ENCODE data around the gene ANKIB1. TPM values are rescaled to one million over a fixed set of nuclear protein-coding genes. Genes with fewer than 3 reads are reported as not detected.
"Not testable (repeated sequence)": the region's sequence is repeated elsewhere in the genome, so short reads cannot be mapped to it uniquely, and the experiment has no call there.

The ANKIB1 gene
- 37.3 TPM for total RNA-seq
- long read RNA-seq, full-length matches to known transcripts: 2 of 10 reads
- long read RNA-seq, partial matches to known transcripts: 7 of 10 reads
- long read RNA-seq, other reads (novel, unspliced or antisense): 1 of 10 reads

DNA sequence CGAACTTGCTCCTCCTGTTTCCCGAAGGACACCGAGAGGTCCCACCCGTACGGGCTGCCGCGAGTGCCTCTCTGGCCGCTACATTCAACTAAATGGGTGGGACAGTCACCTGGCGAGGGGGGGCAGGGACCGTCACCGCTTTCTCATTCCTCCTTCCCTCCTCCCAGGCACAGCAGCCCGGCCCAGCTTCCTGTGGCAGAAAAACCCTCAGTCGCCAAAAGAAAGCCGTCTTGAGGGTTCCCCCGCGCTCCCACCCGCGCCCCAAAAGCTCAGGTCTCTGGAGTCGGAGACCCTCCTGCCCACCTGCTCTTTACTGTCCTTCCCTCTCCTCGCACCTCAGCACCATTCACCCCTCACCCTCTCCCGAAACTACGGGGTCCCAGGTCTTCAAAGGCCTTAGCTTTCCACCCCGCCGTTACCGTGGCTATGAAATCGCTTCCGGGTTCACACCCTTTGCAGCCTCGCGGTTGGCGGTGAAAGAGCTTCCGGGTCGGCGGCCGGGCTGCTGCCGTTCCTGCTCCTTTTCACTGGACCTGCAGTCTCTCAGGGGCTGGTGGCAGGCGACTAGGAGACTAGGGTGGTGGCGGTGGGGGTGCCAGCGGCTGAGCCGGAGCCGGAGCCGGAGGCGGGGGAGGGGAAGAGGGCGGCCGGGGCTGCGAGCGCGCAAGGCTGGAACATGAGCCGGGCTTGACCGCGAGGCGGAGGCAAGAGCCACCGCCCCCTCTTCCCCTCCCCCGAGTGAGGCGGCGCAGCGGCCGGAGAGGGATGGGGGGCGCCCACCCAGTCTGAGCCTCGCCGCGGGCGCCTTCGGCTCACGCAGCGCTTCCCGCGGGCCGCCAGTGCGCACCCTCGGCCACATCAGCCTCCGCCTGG is at the start of gene ANKIB1, which contains the start of gene KRIT1:
Gene ANKIB1 (plus strand): TSS at position 488 of the 873 bp plus-strand sequence. CDS start 49,005 bp downstream, outside the sequence.
Gene KRIT1 (minus strand): TSS at position 428 of the 873 bp plus-strand sequence. CDS start 3,779 bp downstream, outside the sequence.
- peak; percentile 97 for ATAC-seq (ENCODE audit: poor library complexity)
- intact Hi-C loops (cut with DNase I): loop anchor here (2.0 kb wide), 1 partner anchor 201 kb away; the partner anchor contains the start of gene GATAD1
- DNase-seq: peak; percentile 91

DNA sequence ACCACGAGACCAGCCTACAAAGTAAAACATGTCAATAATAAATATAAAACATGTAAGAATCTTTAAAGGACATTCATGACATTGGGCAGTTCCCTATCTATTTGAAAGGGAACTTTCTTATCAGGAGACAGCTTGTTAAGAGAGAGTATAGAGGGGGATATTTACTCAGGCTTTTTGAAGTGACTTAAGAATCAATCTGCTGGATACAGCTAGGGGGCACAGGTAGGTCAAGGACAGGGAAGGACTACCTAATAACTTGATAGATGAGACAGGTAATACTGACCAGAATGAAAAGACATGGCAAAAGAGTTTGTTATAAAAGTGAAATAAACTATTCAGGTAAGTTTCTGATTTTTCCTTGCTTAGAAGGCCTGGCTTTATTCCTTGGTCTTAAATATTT is 45.0 kb upstream of the ANKIB1 start:
- intact Hi-C loops (cut with DNase I): no loop called here
- ATAC-seq (ENCODE audit: poor library complexity) (no peak), DNase-seq (no peak)

- intact Hi-C loops (cut with DNase I): no loop called here
These were observed 39.8 kb upstream of the ANKIB1 start for GRCh38 chr7:92205987-92206386.

GRCh38 chr7:92206672-92207071 is 39.1 kb upstream of the ANKIB1 start:
- intact Hi-C loops (cut with DNase I): no loop called here
- DNase-seq (no peak), ATAC-seq (ENCODE audit: poor library complexity) (no peak)

More at GRCh38 chr7:92205987-92206386, 39.8 kb upstream of the ANKIB1 start:
- DNase-seq (no peak), ATAC-seq (ENCODE audit: poor library complexity) (no peak)

DNA sequence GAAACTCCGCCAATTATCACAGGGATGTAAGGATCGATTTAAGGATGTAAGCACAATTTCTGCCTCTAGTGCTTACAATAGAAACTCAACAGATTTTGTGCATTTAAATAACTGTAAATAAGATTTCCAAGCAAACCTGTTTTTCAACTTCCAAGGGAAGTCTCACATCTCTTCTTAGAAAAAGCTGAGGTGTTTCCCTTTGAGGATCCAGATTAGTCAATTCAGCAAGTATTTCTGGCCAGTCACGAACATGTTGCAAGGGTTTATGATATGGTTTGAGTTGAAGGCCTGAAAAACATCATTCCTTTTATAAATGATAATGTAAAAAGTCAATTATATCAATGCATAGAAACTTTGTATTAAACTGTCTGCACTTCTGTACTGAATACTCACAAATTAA is 24.0 kb upstream of the ANKIB1 start:
- intact Hi-C loops (cut with DNase I): no loop called here
- no peak for DNase-seq
- no peak for ATAC-seq (ENCODE audit: poor library complexity)

- intact Hi-C loops (cut with DNase I): no loop called here
- no peak for ATAC-seq (ENCODE audit: poor library complexity)
- no peak for DNase-seq
These were observed 18.8 kb upstream of the ANKIB1 start for GRCh38 chr7:92226981-92227380.

GRCh38 chr7:92228100-92228499 is 17.7 kb upstream of the ANKIB1 start:
- ATAC-seq (ENCODE audit: poor library complexity): no peak
- intact Hi-C loops (cut with DNase I): no loop called here

GRCh38 chr7:92228742-92229141 is 17.0 kb upstream of the ANKIB1 start:
- intact Hi-C loops (cut with DNase I): no loop called here
- DNase-seq (no peak), ATAC-seq (ENCODE audit: poor library complexity) (no peak)

More at GRCh38 chr7:92228100-92228499, 17.7 kb upstream of the ANKIB1 start:
- DNase-seq: no peak

GRCh38 chr7:92230547-92230946 is 15.2 kb upstream of the ANKIB1 start:
- ATAC-seq (ENCODE audit: poor library complexity) (no peak), DNase-seq (no peak)
- intact Hi-C loops (cut with DNase I): no loop called here

GRCh38 chr7:92242972-92243371 is 2.8 kb upstream of the ANKIB1 start:
- intact Hi-C loops (cut with DNase I): no loop called here
- DNase-seq (no peak), ATAC-seq (ENCODE audit: poor library complexity) (no peak)

GRCh38 chr7:92244808-92245486 is 827 bp upstream of the ANKIB1 start:
- intact Hi-C loops (cut with DNase I): loop anchor here (2.0 kb wide), 1 partner anchor 202 kb away; the partner anchor contains the start of gene GATAD1
- peak; percentile 24 for ATAC-seq (ENCODE audit: poor library complexity)
- no peak for DNase-seq

- no peak for DNase-seq
- intact Hi-C loops (cut with DNase I): no loop called here
These were observed 757 bp downstream of the ANKIB1 start for GRCh38 chr7:92246360-92247101.

DNA sequence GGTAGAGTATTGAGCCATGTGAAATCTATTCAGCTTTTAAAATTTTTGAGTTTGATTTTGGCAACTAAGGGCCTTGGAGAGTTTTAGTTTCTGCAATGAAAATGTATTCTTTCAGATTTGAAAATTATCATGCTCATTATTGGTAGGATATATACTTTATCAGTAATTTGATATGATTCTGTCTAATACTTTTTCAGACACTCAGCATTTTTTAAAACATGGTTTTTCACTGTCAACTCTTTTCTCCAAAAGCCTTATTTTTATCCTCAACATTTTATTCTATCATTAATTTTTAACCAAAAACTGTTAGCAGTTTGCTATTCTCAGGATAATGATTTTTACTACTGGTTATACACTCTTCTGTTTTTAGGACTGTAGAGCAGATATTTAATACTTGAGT is 4.8 kb downstream of the ANKIB1 start:
- ATAC-seq (ENCODE audit: poor library complexity): no peak
- DNase-seq: no peak
- intact Hi-C loops (cut with DNase I): no loop called here

More at GRCh38 chr7:92246360-92247101, 757 bp downstream of the ANKIB1 start:
- ATAC-seq (ENCODE audit: poor library complexity): peak; percentile 46

DNA sequence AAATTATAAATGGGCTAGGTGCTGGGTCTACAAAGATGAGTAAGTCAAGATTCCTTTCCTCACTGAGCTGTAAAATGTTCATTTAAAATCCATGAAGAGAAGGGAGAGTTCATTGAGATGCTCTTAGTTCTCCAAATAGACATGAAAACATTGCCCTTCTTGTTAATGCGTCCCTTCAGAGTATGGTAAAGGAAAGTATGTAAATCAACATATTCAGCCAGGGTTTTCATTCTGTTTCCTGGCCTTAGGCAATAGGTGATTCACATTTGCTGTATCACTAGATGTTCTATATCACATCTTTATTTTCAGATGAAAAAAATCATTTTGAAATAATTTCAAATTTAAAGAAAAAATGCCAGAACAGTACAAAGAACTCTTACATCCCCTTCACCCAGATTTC is 5.4 kb downstream of the ANKIB1 start:
- ATAC-seq (ENCODE audit: poor library complexity): no peak
- DNase-seq: no peak
- intact Hi-C loops (cut with DNase I): no loop called here

GRCh38 chr7:92253251-92253650 is 7.5 kb downstream of the ANKIB1 start:
- ATAC-seq (ENCODE audit: poor library complexity) (no peak), DNase-seq (no peak)
- intact Hi-C loops (cut with DNase I): no loop called here

GRCh38 chr7:92254800-92255199 is 9.0 kb downstream of the ANKIB1 start:
- DNase-seq; ATAC-seq (ENCODE audit: poor library complexity); intact Hi-C loops (cut with DNase I): not testable (repeated sequence)

DNA sequence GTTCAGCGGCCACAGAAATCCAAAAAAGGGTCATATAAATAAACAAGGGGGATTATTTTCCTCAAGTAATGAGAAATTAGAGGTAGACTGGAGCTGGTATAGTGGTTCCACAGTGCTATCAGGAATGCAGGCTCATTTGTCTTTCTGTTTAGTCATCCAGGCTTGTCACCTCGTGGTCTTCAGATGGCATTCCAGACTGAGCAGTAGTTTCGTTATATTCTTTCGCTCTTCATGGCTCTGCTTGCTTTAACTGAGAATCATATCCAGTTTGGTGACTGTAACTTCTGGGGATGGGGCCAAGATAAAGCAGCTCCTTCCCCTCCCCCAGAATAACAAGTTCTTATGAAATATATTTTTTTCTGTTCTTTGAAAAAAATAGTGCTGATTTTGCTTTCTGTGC is 9.5 kb downstream of the ANKIB1 start:
- DNase-seq: no peak
- intact Hi-C loops (cut with DNase I): no loop called here
- ATAC-seq (ENCODE audit: poor library complexity): peak; percentile 47

DNA sequence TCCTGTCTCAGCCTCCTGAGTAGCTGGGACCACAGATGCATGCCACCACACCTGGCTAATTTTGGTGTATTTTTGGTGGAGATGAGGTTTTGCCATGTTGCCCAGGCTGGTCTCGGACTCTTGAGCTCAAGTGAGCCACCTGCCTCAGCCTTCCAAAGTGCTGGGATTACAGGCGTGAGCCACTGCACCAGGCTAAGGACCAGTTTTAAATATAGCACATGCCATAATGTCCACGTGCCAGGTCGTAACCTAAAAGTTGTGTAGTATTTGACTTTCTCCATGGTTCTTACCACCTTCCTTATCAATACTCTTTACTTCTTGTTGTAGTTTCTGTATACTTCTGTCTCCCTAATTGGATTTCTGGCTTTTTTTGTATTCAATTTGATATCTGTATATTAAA is 13.3 kb downstream of the ANKIB1 start:
- intact Hi-C loops (cut with DNase I): no loop called here
- peak; percentile 62 for ATAC-seq (ENCODE audit: poor library complexity)
- DNase-seq: no peak

All from Right ventricle myocardium superior (tissue), 1 donor.